GM19238 (cell line): Measurements from ENCODE around the gene DNMT3B.

Experiments used
- DNase-seq: peaks from one replicate; pipeline ENCODE4 v3.0.0; 2011; ENCODE audit warnings: low spot score; ENCODE audit not compliant: insufficient read length

DNMT3B gene

DNA sequence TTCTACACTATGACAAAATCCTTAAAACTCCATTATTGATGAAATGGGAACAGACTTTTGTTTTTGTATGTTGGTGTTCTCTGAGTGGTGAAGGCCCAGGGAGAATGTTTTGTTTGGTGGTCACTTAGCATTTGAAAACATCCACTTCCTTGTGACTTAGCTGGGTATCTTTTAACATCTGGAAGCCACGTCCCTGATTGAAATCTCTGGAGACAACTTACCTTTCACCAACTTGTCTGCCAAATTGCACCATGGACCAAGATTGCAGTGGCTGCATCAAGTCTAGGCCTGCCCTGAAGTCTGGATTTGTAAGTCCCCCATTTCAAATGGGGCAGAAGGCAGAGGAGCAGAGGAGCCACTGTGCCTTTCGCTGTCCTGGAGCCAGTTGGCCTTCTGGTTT lies 96.0 kb downstream of the DNMT3B start:
- DNase-seq: no peak
